Neuronal stem cell (in vitro differentiated cells): ENCODE results near the gene ICOS.

Experiments
- DNase-seq: peaks from one replicate; pipeline ENCODE4 v3.0.0-alpha.2; 2013; ENCODE audit warnings: low spot score
- H2AFZ ChIP-seq: one replicate; pipeline ENCODE4 v1.6.1; 2013; ENCODE audit warnings: mild to moderate bottlenecking, low read length, inconsistent platforms
- H2AK5ac ChIP-seq: 2 replicates; pipeline ENCODE4 v1.6.1; 2013; ENCODE audit warnings: low read depth, mild to moderate bottlenecking, inconsistent platforms, low read length, moderate library complexity, mixed read lengths
- H2BK120ac ChIP-seq: 2 replicates; pipeline ENCODE4 v1.6.1; 2013; ENCODE audit warnings: low read depth, mild to moderate bottlenecking, inconsistent platforms, low read length, moderate library complexity, mixed read lengths
- H2BK12ac ChIP-seq: one replicate; pipeline ENCODE4 v1.6.1; 2013; ENCODE audit warnings: low read length, inconsistent platforms
- H2BK15ac ChIP-seq: 2 replicates; pipeline ENCODE4 v1.6.1; 2013; ENCODE audit warnings: mild to moderate bottlenecking, low read length, inconsistent platforms, mixed read lengths
- H2BK5ac ChIP-seq: one replicate; pipeline ENCODE4 v1.6.1; 2013; ENCODE audit warnings: inconsistent platforms, mild to moderate bottlenecking, low read length, moderate library complexity
- H3K14ac ChIP-seq: one replicate; pipeline ENCODE4 v1.6.1; 2013; ENCODE audit warnings: low read length, inconsistent platforms
- H3K18ac ChIP-seq: 2 replicates; pipeline ENCODE4 v1.6.1; 2013; ENCODE audit warnings: low read length, inconsistent platforms
- H3K23ac ChIP-seq: 2 replicates; pipeline ENCODE4 v1.6.1; 2013; ENCODE audit warnings: low read depth, mild to moderate bottlenecking, mixed read lengths, low read length, inconsistent platforms; ENCODE audit not compliant: poor library complexity
- H3K27ac ChIP-seq: replicated peaks from 3 replicates; pipeline ENCODE4 v1.5.1; 2013; ENCODE audit warnings: low read length, inconsistent platforms
- H3K27me3 ChIP-seq, 3 experiments: 2 replicates each; pipeline ENCODE4 v1.6.1; 2013; ENCODE audit warnings: low read length in 3 of 3, mild to moderate bottlenecking in 2 of 3, inconsistent platforms in 1 of 3, low read depth in 1 of 3, mixed read lengths in 1 of 3, moderate library complexity in 1 of 3; ENCODE audit not compliant: control insufficient read depth in 3 of 3, insufficient read depth in 3 of 3
- H3K36me3 ChIP-seq, 2 donors: replicated peaks in 1 of 2; 2 replicates each; pipeline ENCODE4 v1.6.1; 2013; ENCODE audit warnings: low read length in 2 of 2; ENCODE audit not compliant: control insufficient read depth in 2 of 2, insufficient read depth in 2 of 2
- H3K4ac ChIP-seq: 2 replicates; pipeline ENCODE4 v1.6.1; 2013; ENCODE audit warnings: inconsistent platforms, mild to moderate bottlenecking, low read length, moderate library complexity
- H3K4me1 ChIP-seq, 2 donors: 1 replicate in 1 of 2; 2 replicates in 1 of 2; pipeline ENCODE4 v1.6.1; 2013; ENCODE audit warnings: low read length in 2 of 2, low read depth in 1 of 2; ENCODE audit not compliant: control insufficient read depth in 2 of 2, insufficient read depth in 1 of 2
- H3K4me2 ChIP-seq: one replicate; pipeline ENCODE4 v1.6.1; 2013; ENCODE audit warnings: mild to moderate bottlenecking, low read length, inconsistent platforms; ENCODE audit not compliant: insufficient read depth, poor library complexity, severe bottlenecking
- H3K4me3 ChIP-seq, 2 donors: 2 replicates each; pipeline ENCODE4 v1.5.1; 2013; ENCODE audit warnings: low read length in 2 of 2, mild to moderate bottlenecking in 2 of 2, inconsistent platforms in 1 of 2, moderate library complexity in 1 of 2
- H3K79me1 ChIP-seq: one replicate; pipeline ENCODE4 v1.6.1; 2013; ENCODE audit warnings: low read depth, mild to moderate bottlenecking, inconsistent platforms, low read length, moderate library complexity
- H3K9ac ChIP-seq: one replicate; pipeline ENCODE4 v1.6.1; 2013; ENCODE audit warnings: mild to moderate bottlenecking, low read depth, low read length, inconsistent platforms; ENCODE audit not compliant: poor library complexity
- H3K9me3 ChIP-seq, 2 donors: replicated peaks in 1 of 2; 2 replicates each; pipeline versions ENCODE3 to v1.6.1; 2013; ENCODE audit warnings: low read length in 2 of 2, mild to moderate bottlenecking in 2 of 2, inconsistent platforms in 1 of 2, low read depth in 1 of 2, mixed read lengths in 1 of 2, moderate library complexity in 1 of 2; ENCODE audit not compliant: control insufficient read depth in 2 of 2, insufficient read depth in 1 of 2
- H4K8ac ChIP-seq: one replicate; pipeline ENCODE4 v1.6.1; 2013; ENCODE audit warnings: low read depth, mild to moderate bottlenecking, inconsistent platforms, low read length, moderate library complexity
- H4K91ac ChIP-seq: one replicate; pipeline ENCODE4 v1.6.1; 2013; ENCODE audit warnings: low read length, low read depth, mild to moderate bottlenecking, inconsistent platforms; ENCODE audit not compliant: poor library complexity
- WGBS, 2 donors: extraction: QIAGEN DNeasy Blood & Tissue Kit; methylation state at CpG; one replicate each; pipeline ENCODE4 v1.1.7; 2013; ENCODE audit warnings: missing lambda C conversion rate in 2 of 2, mixed read lengths in 1 of 2; ENCODE audit not compliant: insufficient read length in 2 of 2, insufficient replicate concordance in 1 of 2; ENCODE audit errors: extremely low coverage in 2 of 2; 5-methylcytosine and 5-hydroxymethylcytosine counted together

Gene ICOS

GRCh38 chr2:203949228-203949627, 12.7 kb downstream of the ICOS start:
- no peak overlapping the region for H3K27ac ChIP-seq
- no peak overlapping the region for H3K9ac ChIP-seq

GRCh38 chr2:203951366-203951902, 14.9 kb downstream of the ICOS start:
- Histone ChIP-seq H3K9me3 (no peaks in the 10 kb centered on the region), H3K79me1 (no peaks in the 10 kb centered on the region), H4K91ac (no peak overlapping the region), H2AFZ (no peak overlapping the region), H2BK15ac (no peak overlapping the region), H2BK120ac (no peak overlapping the region), H2BK5ac (no peak overlapping the region), H3K14ac (no peak overlapping the region), H3K36me3 (no peaks in the 10 kb centered on the region), H3K4me1 (no peaks in the 10 kb centered on the region), H3K23ac (no peak overlapping the region), H3K4ac (no peak overlapping the region), H3K27me3 (no peaks in the 10 kb centered on the region), H2AK5ac (no peak overlapping the region), H3K27ac (no peak overlapping the region), H4K8ac (no peak overlapping the region), H2BK12ac (no peak overlapping the region), H3K4me3 (no peak overlapping the region), H3K18ac (no peak overlapping the region), H3K4me2 (no peak overlapping the region), H3K9ac (no peak overlapping the region)
- no CpG with 5 or more reads among the region's 10 CpGs for WGBS, 2 donors
- no peak for DNase-seq

More at GRCh38 chr2:203949228-203949627, 12.7 kb downstream of the ICOS start:
- no peak overlapping the region for H2AK5ac ChIP-seq
- H3K14ac ChIP-seq = no peak overlapping the region
- H4K91ac ChIP-seq = no peak overlapping the region
- no peak overlapping the region for H3K4ac ChIP-seq
- H2AFZ ChIP-seq = no peak overlapping the region
- H2BK120ac ChIP-seq = no peak overlapping the region
- H3K4me3 ChIP-seq = no peak overlapping the region
- H3K27me3 ChIP-seq = no peaks in the 10 kb centered on the region
- DNase-seq = no peak
- H2BK5ac ChIP-seq = no peak overlapping the region
- H3K23ac ChIP-seq = no peak overlapping the region
- no CpG with 5 or more reads among the region's 2 CpGs for WGBS, 2 donors
- no peaks in the 10 kb centered on the region for H3K9me3 ChIP-seq
- H3K18ac ChIP-seq = no peak overlapping the region
- H2BK15ac ChIP-seq = no peak overlapping the region
- H3K36me3 ChIP-seq = no peaks in the 10 kb centered on the region
- no peak overlapping the region for H3K4me2 ChIP-seq
- H2BK12ac ChIP-seq = no peak overlapping the region
- no peak overlapping the region for H4K8ac ChIP-seq
- no peaks in the 10 kb centered on the region for H3K4me1 ChIP-seq
- no peaks in the 10 kb centered on the region for H3K79me1 ChIP-seq

GRCh38 chr2:203959265-203959664, 22.7 kb downstream of the ICOS start:
- Histone ChIP-seq H3K14ac (no peak overlapping the region), H3K9me3 (no peaks in the 10 kb centered on the region), H3K23ac (no peak overlapping the region), H3K4me1 (no peaks in the 10 kb centered on the region), H2BK12ac (no peak overlapping the region), H2BK5ac (no peak overlapping the region), H3K27ac (no peak overlapping the region), H2BK15ac (no peak overlapping the region), H3K4me3 (no peak overlapping the region), H4K91ac (no peak overlapping the region), H3K4ac (no peak overlapping the region), H3K79me1 (no peaks in the 10 kb centered on the region), H3K9ac (no peak overlapping the region), H3K18ac (no peak overlapping the region), H4K8ac (no peak overlapping the region), H3K4me2 (no peak overlapping the region), H2BK120ac (no peak overlapping the region), H2AK5ac (no peak overlapping the region), H3K36me3 (no peaks in the 10 kb centered on the region), H2AFZ (no peak overlapping the region), H3K27me3 (no peaks in the 10 kb centered on the region)
- DNase-seq = no peak
- WGBS, 2 donors = no CpG with 5 or more reads among the region's 4 CpGs

GRCh38 chr2:203959672-203960071, 23.1 kb downstream of the ICOS start:
- no peaks in the 10 kb centered on the region for H3K4me1 ChIP-seq
- no peak overlapping the region for H3K4me2 ChIP-seq
- H3K18ac ChIP-seq = no peak overlapping the region
- DNase-seq = no peak
- no peaks in the 10 kb centered on the region for H3K79me1 ChIP-seq
- H4K91ac ChIP-seq = no peak overlapping the region
- H2BK15ac ChIP-seq = no peak overlapping the region
- H2BK120ac ChIP-seq = no peak overlapping the region
- WGBS, 2 donors = no CpG with 5 or more reads among the region's 4 CpGs
- no peak overlapping the region for H2AFZ ChIP-seq
- H3K9ac ChIP-seq = no peak overlapping the region
- no peak overlapping the region for H3K4me3 ChIP-seq
- no peak overlapping the region for H3K4ac ChIP-seq
- no peaks in the 10 kb centered on the region for H3K9me3 ChIP-seq
- no peak overlapping the region for H3K14ac ChIP-seq
- H4K8ac ChIP-seq = no peak overlapping the region
- no peaks in the 10 kb centered on the region for H3K27me3 ChIP-seq
- no peak overlapping the region for H3K23ac ChIP-seq
- no peak overlapping the region for H2AK5ac ChIP-seq
- H2BK5ac ChIP-seq = no peak overlapping the region
- no peaks in the 10 kb centered on the region for H3K36me3 ChIP-seq
- no peak overlapping the region for H3K27ac ChIP-seq
- H2BK12ac ChIP-seq = no peak overlapping the region
